ENCODE results near the gene EXPH5.

DNA sequence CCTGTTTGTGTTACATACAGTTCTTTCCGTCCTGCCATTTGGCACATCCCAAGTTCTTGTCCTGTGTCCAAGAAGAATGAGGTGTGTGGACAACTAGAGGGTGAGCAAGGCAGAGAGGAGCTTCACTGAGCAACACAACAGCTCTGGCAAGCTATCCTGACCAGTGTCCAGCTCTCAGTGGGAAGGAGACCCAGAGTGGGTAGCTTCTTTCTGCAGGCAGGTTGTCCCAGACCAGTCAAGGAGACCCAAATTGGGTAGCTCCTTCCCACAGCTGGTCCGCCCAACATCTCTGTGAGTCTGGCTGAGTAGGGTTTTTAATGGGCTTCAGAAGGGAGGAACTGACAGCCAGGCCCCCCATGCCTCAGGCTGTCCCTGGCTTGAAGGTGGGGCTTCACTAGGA is 35.2 kb upstream of the EXPH5 start:
- TF ChIP-seq CTCF (IDR thresholded peaks at IDR 0.05), result no peak
- no peak for TF ChIP-seq POLR2A (IDR thresholded peaks at IDR 0.05)
- TF ChIP-seq POLR2AphosphoS5 (IDR thresholded peaks at IDR 0.05), result no peak
- TF ChIP-seq EP300 (IDR thresholded peaks at IDR 0.05), result no peak

Data from sigmoid colon (tissue), 4 donors.